Neural progenitor cell (in vitro differentiated cells): Measurements from ENCODE around the gene CDH26.

Experiments
- EZH2 ChIP-seq: fragments of 200-600 bp; sonication (generic); IDR thresholded peaks from 2 replicates; pipeline ENCODE4 v1.6.1; 2017; ENCODE audit warnings: antibody characterized with exemption, mild to moderate bottlenecking, moderate library complexity
- EZH2phosphoT487 ChIP-seq: fragments of 200-600 bp; sonication (generic); IDR thresholded peaks from 2 replicates; pipeline ENCODE4 v1.6.1; 2017; ENCODE audit warnings: antibody characterized with exemption
- TF ChIP-seq, protein P1 (sequence below): fragments of 200-600 bp; sonication (generic); IDR thresholded peaks from 2 replicates; pipeline ENCODE4 v1.5.1; 2017; ENCODE audit warnings: antibody characterized with exemption, mild to moderate bottlenecking

- TF ChIP-seq, protein P1, sequence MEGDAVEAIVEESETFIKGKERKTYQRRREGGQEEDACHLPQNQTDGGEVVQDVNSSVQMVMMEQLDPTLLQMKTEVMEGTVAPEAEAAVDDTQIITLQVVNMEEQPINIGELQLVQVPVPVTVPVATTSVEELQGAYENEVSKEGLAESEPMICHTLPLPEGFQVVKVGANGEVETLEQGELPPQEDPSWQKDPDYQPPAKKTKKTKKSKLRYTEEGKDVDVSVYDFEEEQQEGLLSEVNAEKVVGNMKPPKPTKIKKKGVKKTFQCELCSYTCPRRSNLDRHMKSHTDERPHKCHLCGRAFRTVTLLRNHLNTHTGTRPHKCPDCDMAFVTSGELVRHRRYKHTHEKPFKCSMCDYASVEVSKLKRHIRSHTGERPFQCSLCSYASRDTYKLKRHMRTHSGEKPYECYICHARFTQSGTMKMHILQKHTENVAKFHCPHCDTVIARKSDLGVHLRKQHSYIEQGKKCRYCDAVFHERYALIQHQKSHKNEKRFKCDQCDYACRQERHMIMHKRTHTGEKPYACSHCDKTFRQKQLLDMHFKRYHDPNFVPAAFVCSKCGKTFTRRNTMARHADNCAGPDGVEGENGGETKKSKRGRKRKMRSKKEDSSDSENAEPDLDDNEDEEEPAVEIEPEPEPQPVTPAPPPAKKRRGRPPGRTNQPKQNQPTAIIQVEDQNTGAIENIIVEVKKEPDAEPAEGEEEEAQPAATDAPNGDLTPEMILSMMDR: no peak
- TF ChIP-seq EZH2 (no peak), EZH2phosphoT487 (no peak)
Measured at GRCh38 chr20:59984541-59984940, 26.3 kb downstream of the CDH26 start.
